Measurements from ENCODE around the gene KASH5.
"Not testable (repeated sequence)": the region's sequence is repeated elsewhere in the genome, so short reads cannot be mapped to it uniquely, and the experiment has no call there.

The KASH5 gene

DNA sequence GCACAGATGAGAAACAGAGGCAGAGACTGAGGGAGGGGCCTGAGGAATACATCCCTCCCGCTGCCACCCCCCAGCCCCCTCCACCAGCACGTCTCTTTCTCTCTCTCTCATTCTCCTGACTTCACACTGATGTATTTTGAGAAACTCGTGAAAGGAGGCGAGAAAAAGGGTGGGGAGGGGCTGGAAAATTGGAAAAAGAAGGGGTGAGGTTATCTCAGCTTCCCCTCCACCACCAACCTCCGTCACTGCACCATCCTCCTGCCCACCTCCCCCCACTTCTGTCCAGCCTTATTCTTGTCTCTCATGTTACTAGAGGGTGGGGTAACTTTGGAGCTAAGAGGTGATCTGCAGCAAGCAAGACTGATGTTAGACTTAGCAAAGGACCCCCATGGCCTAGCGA lies 51.8 kb downstream of the KASH5 start:
- DNase-seq, result no peak

DNA sequence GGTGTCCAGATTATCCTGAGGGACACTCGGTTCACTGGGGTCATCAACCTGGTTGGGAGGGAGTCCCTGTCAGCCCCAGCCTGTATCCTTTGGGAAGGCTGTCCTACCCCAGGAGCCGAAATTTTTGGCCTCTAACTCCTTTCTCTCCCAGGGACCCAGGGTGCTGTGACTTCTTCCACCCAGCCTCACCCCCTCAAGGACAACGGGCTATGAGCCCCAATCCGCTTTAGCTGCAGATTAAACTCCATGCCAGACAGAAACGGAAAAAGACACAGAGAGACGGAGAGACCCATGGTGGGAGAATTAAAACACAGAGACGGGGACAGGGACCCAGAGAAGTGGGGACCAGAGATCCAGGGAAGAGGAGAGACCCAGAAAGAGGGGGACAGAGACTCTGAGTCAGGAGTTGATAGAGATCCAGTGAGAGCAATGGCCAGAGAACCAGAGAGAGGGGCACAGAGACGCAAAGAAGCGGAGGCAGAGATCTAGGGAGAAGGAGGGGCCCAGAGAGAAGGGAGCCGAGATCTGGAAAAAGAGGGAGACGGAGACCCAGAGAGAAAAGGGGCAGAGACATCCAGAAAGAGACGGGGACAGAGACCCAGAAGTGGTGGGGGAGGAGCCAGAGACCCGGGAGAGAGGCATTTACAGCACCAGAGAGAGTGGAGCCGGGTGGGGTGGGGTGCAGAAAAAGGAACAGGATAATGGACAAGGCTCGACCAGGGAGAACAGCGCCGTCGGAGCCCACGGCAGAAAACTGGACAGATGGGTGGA lies 52.6 kb downstream of the KASH5 start:
- no peak for DNase-seq

GRCh38 chr19:49441210-49441959 lies 53.3 kb downstream of the KASH5 start, which contains the start of gene SLC17A7:
SLC17A7 (minus strand) TSS chr19:49441527; CDS start chr19:49441379, 148 bp downstream.
- no peak for DNase-seq

- no peak for DNase-seq
These were observed 53.9 kb downstream of the KASH5 start for GRCh38 chr19:49441960-49442350.

GRCh38 chr19:49442354-49442753 lies 54.3 kb downstream of the KASH5 start:
- DNase-seq, result no peak

DNA sequence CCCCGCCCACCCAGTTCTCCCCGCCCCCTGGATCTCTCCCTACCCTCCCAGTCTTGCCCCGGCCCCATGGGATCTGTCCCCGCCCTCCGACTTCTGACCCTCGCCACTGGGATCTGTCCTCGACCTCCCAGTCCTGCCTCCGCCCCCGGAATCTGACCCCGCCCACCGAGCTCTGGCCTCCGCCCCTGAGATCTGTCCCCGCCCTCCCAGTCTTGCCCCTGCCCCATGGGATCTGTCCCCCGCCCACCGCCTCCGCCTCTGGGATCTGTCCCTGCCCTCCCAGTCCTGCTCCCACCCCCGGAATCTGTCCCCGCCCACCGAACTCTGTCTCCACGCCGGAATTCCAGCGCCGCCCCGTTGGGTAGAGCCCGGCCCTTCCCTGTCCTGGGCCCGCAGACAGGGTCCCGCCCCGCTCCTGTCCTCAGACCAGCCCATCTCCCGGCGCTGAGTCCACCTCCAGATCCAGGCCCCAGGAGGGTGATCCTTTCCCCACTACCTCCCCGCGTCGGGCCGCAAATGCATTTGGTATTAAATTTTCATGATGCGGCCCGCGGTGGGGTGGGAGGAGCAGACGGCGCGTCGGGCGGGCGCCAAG lies 54.8 kb downstream of the KASH5 start:
- DNase-seq, result peak; percentile 85

DNA sequence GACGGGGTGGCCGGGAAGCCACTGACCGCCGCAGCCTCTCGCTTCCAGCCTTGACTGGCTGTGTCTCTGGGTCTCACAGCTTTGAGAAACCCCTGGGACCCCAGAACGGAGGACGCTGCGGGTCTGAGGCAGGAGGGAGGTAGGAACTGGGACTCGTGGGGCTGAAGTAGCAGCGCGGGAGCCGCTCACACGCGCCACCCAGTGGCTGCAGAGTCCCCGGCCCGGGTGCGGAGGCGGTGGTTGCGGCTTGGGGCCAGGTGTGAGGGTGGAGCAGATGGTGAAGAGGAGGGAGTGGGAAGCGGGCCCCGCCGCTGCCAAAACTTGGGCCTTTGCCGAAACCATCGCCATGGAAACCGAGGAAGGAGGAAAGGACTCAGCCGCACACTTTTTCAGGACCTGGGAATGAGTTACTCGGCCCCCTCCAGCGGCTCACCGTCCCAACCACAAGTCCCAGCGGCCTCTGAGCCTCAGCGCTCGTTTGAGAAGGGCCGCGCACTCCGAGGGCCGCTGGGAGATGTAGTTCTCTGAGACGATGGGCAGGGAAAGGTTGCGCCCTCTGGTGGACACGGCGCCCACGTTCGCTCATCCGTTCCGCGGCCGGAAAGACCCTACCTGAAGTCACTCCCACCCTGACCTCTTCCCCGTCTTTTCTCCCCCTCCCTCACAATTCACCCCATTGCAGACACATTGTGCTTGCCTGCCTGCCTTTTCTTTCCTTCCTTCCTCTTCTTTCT lies 55.5 kb downstream of the KASH5 start:
- peak; percentile 95 for DNase-seq

- DNase-seq, result not testable (repeated sequence)
These were observed 56.2 kb downstream of the KASH5 start for GRCh38 chr19:49444100-49444700.

DNA sequence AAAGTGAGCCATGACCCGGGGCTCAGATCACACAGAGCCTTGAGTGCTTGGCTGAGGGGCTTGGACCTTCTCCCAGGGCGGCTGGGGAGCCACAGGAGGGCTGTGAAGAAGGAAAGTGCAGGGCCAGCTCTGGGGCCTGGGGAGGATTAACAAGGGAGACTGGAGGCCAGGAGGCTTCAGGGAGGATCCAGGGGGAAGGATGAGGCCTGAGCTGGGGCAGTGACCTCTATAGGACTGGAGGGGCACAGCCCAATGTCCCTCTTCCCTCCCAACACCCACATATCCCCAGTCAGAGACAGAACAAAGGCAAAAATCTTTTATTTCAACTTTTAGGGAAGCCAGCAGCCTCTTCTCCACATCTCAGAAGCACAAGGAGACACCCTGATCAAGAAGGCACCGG lies 57.9 kb downstream of the KASH5 start:
- DNase-seq, result no peak

GRCh38 chr19:49447485-49448431 lies 59.7 kb downstream of the KASH5 start:
- DNase-seq, result peak; percentile 26

- DNase-seq, result no peak
These were observed 60.4 kb downstream of the KASH5 start for GRCh38 chr19:49448432-49448786.

DNA sequence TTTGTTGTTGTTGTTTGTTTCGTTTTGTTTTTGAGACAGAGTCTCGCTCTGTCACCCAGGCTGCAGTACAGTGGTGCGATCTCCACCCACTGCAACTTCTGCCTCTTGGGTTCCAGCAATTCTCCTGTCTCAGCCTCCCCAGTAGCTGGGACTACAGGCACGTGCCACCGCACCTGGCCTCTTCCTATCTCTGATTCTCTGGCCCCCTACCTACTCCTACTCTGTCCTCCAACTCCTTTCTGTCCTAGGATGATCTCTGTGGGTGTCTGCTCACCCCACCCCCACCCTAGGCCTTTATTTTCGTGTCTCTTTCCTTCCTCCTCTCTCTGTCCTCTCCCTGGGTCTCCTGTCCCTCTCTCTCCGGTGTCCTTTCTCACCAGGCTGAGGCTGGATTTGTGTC lies 62.4 kb downstream of the KASH5 start:
- no peak for DNase-seq

GRCh38 chr19:49451430-49452181 lies 63.6 kb downstream of the KASH5 start, which contains the start of gene PIH1D1:
PIH1D1 (minus strand) TSS chr19:49451814; CDS start chr19:49451574, 240 bp downstream.
- DNase-seq, result peak; percentile 99

GRCh38 chr19:49453013-49453756 lies 65.1 kb downstream of the KASH5 start, which contains the start of gene ALDH16A1:
ALDH16A1 (plus strand) TSS chr19:49453225; CDS start chr19:49453332, 107 bp downstream.
- DNase-seq, result peak; percentile 98

DNA sequence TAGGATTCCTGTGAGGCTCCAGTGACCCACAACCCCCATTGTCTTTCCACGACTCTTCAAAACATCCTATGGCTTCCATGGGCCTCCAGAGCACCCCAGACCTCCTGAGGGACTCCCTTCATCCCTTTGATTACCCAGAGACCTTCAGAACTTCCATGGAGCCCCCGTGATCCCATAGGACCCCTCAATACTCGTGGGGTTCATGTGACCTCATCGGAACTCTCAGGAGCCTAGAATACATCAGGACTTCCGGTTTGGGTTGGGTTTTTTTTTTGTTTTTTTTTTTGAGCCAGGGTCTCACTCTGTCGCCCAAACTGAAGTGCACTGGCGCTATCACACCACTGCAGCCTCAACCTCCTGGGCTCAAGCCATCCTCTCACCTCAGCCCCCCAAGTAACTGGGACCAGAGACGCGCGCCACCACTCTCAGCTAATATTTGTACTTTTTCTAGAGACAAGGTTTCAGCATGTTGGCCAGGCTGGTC lies 65.8 kb downstream of the KASH5 start:
- DNase-seq, result no peak

DNA sequence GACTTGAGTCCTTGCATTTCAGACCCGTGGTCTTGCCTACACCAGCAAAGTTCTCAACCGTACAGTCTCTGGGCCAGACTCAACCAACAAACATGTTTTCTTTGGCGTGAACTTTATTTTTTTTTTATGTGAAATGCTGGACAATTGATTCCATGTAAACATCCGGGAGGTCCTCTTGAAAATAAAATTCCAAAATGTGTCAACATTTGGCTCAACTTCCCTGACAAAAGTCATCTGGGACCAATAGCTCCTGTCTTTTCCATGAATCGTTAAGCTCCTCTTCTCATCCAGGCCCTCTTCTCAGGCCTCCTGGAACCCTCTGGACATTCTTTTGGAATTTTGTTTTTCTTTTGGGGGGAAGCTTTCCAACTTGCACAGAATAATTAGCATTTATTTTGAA lies 67.7 kb downstream of the KASH5 start:
- no peak for DNase-seq

DNA sequence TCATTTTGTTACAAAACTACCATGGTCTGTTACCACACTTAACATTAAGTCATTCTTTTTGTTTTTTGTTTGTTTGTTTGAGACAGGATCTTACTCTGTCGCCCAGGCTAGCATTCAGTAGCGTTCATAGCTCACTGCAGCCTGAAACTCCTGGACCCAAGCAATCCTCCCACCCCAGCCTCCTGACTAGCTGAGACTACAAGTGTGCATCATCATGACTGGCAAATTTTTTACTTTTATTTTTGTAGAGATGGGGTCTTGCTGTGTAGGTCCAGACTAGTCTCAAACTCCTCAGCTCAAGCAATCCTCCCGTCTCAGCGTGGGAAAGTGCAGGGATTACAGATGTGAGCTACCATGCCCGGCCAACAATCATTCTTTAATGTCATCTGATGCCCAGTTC lies 68.3 kb downstream of the KASH5 start:
- no peak for DNase-seq

DNA sequence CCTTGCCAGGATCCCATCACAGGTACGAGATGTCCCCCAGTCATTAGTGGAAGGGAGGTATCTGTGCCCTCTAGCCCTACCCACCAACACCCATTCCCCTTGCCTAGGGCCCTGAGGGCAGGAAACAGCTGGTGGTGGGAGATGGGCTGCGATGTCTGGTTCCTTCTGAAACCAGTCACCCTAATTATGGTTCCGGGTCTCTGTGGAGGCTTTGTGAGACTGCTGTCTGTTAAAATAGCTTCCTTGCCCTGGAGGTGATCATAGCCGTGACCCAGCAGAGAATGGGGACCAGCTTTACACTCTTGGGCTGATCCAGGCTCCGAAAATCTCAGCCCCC lies 70.5 kb downstream of the KASH5 start:
- DNase-seq, result no peak

DNA sequence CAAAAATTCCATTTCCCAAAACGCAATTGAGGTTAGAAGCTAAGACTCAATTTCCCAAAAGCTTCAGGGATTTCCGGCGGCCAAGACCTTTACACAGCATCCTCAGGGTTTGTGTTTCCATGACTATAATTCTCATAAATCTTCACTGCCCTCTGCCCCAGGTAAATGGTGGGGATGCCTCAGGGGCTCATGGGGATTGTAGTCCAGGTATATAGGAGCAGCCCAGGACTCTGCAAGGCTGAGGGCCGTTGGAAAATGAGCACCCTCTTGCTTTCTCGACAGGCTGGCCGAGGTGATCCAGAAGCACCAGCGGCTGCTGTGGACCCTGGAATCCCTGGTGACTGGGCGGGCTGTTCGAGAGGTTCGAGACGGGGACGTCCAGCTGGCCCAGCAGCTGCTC lies 71.3 kb downstream of the KASH5 start:
- no peak for DNase-seq

DNA sequence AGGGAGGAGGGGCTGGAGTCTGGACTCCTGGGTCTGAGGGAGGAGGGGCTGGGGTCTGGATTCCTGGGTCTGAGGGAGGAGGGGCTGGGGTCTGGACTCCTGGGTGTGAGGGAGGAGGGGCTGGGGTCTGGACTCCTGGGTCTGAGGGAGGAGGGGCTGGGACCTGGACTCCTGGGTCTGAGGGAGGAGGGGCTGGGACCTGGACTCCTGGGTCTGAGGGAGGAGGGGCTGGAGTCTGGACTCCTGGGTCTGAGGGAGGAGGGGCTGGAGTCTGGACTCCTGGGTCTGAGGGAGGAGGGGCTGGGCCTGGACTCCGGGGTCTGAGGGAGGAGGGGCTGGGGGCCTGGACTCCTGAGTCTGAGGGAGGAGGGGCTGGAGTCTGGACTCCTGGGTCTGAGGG lies 73.1 kb downstream of the KASH5 start:
- not testable (repeated sequence) for DNase-seq
